ENCODE data around the gene DNAJB5. TPM values are rescaled to one million over a fixed set of nuclear protein-coding genes. Genes with fewer than 3 reads are reported as not detected.

Gene DNAJB5
- total and polyA plus RNA-seq, 2 experiments from 2014 or later, result 24.6 to 39.0 TPM

- H3K9me3 ChIP-seq (ENCODE audit: low read depth), result no peaks in the 10 kb centered on the region
- no peaks in the 10 kb centered on the region for H3K27me3 ChIP-seq
- peak overlapping the region; percentile 98 for H3K27ac ChIP-seq
- H3K36me3 ChIP-seq, result peaks cover 6% of the 10 kb centered on the region
- no peak overlapping the region for H3K4me3 ChIP-seq
- TF ChIP-seq CTCF (IDR thresholded peaks at IDR 0.05; ENCODE audit: low read depth, low read length), result peak; percentile 71
- peaks cover 60% of the 10 kb centered on the region for H3K4me1 ChIP-seq (ENCODE audit: low read depth)
- DNase-seq (ENCODE audit: low read depth in 1 of 2, low spot score in 1 of 2), result peak; percentile 59 to 68
These were observed 4.8 kb downstream of the DNAJB5 start for GRCh38 chr9:34994260-34994899.

GRCh38 chr9:34994900-34995669 lies 5.5 kb downstream of the DNAJB5 start:
- Histone ChIP-seq H3K4me3 (no peak overlapping the region), H3K27me3 (no peaks in the 10 kb centered on the region), H3K9me3 (ENCODE audit: low read depth) (no peaks in the 10 kb centered on the region), H3K4me1 (ENCODE audit: low read depth) (peaks cover 60% of the 10 kb centered on the region), H3K27ac (peak overlapping the region; percentile 98), H3K36me3 (peaks cover 6% of the 10 kb centered on the region)
- TF ChIP-seq CTCF (IDR thresholded peaks at IDR 0.05; ENCODE audit: low read depth, low read length), result no peak
- DNase-seq (ENCODE audit: low read depth in 1 of 2, low spot score in 1 of 2), result peak; percentile 42 to 91

GRCh38 chr9:34995670-34996060 lies 6.1 kb downstream of the DNAJB5 start:
- Histone ChIP-seq H3K4me1 (ENCODE audit: low read depth) (peaks cover 60% of the 10 kb centered on the region), H3K4me3 (no peak overlapping the region), H3K27ac (peak overlapping the region; percentile 98), H3K36me3 (peaks cover 6% of the 10 kb centered on the region), H3K9me3 (ENCODE audit: low read depth) (no peaks in the 10 kb centered on the region), H3K27me3 (no peaks in the 10 kb centered on the region)
- TF ChIP-seq CTCF (IDR thresholded peaks at IDR 0.05; ENCODE audit: low read depth, low read length), result no peak
- DNase-seq (ENCODE audit: low read depth in 1 of 2, low spot score in 1 of 2), result peak in 1 of 2 donors; percentile 51

- Histone ChIP-seq H3K36me3 (peaks cover 6% of the 10 kb centered on the region), H3K4me3 (no peak overlapping the region), H3K4me1 (ENCODE audit: low read depth) (peaks cover 60% of the 10 kb centered on the region), H3K9me3 (ENCODE audit: low read depth) (no peaks in the 10 kb centered on the region), H3K27me3 (no peaks in the 10 kb centered on the region), H3K27ac (peak overlapping the region; percentile 98)
- no peak for DNase-seq (ENCODE audit: low read depth in 1 of 2, low spot score in 1 of 2)
- TF ChIP-seq CTCF (IDR thresholded peaks at IDR 0.05; ENCODE audit: low read depth, low read length), result no peak
These were observed 6.8 kb downstream of the DNAJB5 start for GRCh38 chr9:34996181-34996904.

- no peak for DNase-seq (ENCODE audit: low read depth in 1 of 2, low spot score in 1 of 2)
- H3K4me1 ChIP-seq (ENCODE audit: low read depth), result peaks cover 57% of the 10 kb centered on the region
- no peak for TF ChIP-seq CTCF (IDR thresholded peaks at IDR 0.05; ENCODE audit: low read depth, low read length)
- H3K27me3 ChIP-seq, result no peaks in the 10 kb centered on the region
- no peaks in the 10 kb centered on the region for H3K9me3 ChIP-seq (ENCODE audit: low read depth)
- no peak overlapping the region for H3K4me3 ChIP-seq
- peak overlapping the region; percentile 80 for H3K27ac ChIP-seq
- H3K36me3 ChIP-seq, result peaks cover 6% of the 10 kb centered on the region
These were observed 7.3 kb downstream of the DNAJB5 start for GRCh38 chr9:34996905-34997279.

All from cardiac muscle cell (in vitro differentiated cells and primary cell).